GM19372 (cell line): ENCODE data around the gene CMSS1.

Experiments used
- ATAC-seq: cut with Tn5 transposase; IDR thresholded peaks from one replicate; pipeline ENCODE4 v1.9.1; 2021; ENCODE audit warnings: mild to moderate bottlenecking, low read depth, moderate library complexity; ENCODE audit not compliant: unreplicated experiment

Gene CMSS1

GRCh38 chr3:99976584-99976983, 158.9 kb downstream of the CMSS1 start:
- ATAC-seq: no peak

GRCh38 chr3:99978221-99978620, 160.6 kb downstream of the CMSS1 start:
- ATAC-seq: no peak

GRCh38 chr3:99980606-99981005, 162.9 kb downstream of the CMSS1 start:
- ATAC-seq: no peak

GRCh38 chr3:99981138-99981537, 163.5 kb downstream of the CMSS1 start:
- ATAC-seq: no peak

GRCh38 chr3:99982650-99983049, 165.0 kb downstream of the CMSS1 start:
- no peak for ATAC-seq

- no peak for ATAC-seq
Measured at GRCh38 chr3:99984139-99984538, 166.5 kb downstream of the CMSS1 start.

- ATAC-seq: no peak
Measured at GRCh38 chr3:99984668-99985067, 167.0 kb downstream of the CMSS1 start.

GRCh38 chr3:99990179-99990578, 172.5 kb downstream of the CMSS1 start:
- ATAC-seq: no peak

- no peak for ATAC-seq
Measured at GRCh38 chr3:99997293-99997692, 179.6 kb downstream of the CMSS1 start.

- ATAC-seq: no peak
Measured at GRCh38 chr3:99999536-99999935, 181.9 kb downstream of the CMSS1 start.

- no peak for ATAC-seq
Measured at GRCh38 chr3:100001083-100001482, 183.4 kb downstream of the CMSS1 start.

- no peak for ATAC-seq
Measured at GRCh38 chr3:100001526-100002270, 184.0 kb downstream of the CMSS1 start.

GRCh38 chr3:100002599-100003350, 185.1 kb downstream of the CMSS1 start:
- no peak for ATAC-seq

- no peak for ATAC-seq
Measured at GRCh38 chr3:100003609-100004503, 186.2 kb downstream of the CMSS1 start.

GRCh38 chr3:100004931-100005330, 187.3 kb downstream of the CMSS1 start:
- ATAC-seq: no peak

- ATAC-seq: no peak
Measured at GRCh38 chr3:100005665-100006393, 188.2 kb downstream of the CMSS1 start.

- no peak for ATAC-seq
Measured at GRCh38 chr3:100006570-100007271, 189.1 kb downstream of the CMSS1 start.

GRCh38 chr3:100007313-100007712, 189.7 kb downstream of the CMSS1 start:
- no peak for ATAC-seq

- ATAC-seq: no peak
Measured at GRCh38 chr3:100008081-100008698, 190.5 kb downstream of the CMSS1 start.
